ENCODE measurements around the gene POP7. TPM values are rescaled to one million over a fixed set of nuclear protein-coding genes. Genes with fewer than 3 reads are reported as not detected.

POP7 gene
- total and polyA plus RNA-seq, 3 experiments from 2014 or later, result 51.7 to 83.3 (median 79.7) TPM

DNA sequence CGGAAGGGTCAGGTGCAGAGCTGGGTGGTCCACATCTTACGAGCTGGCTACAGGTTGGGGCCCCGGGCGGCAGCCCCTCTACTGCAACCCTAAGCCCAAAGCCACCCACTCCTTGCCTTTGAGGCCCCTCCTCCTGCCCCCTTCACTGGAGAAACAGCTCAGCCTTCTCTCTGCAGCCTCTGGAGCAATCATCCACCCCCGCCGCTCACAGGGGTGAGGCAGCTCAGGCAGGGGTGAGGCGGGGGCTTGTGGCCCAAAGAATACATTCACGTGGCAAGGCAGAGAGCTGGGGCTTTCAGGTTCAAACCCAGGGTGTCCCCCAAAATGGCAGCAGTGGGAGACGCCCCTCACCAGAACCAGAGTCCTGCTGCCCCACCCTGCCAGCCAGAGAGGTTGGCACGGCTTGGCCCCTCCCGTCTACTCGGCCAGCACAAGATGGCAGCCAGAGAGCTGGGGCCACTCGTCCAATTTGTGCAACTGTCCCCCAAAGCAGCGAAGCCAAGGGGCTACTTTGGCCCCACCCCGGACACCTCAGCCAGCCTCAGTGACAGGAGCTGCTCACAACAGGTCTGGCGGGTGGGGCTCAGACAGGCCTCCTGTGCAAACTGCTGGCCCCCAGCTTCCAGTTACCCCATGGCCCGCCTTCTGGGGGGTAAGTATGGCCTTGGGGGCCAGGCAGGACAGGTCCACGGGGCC, 25.2 kb upstream of the POP7 start:
- Mint-ChIP-seq H3K4me1 (peaks cover 29 to 46% (median 33%) of the 10 kb centered on the region in 3 donors), H3K4me3 (peak overlapping the region in 2 of 7 donors; percentile 6 to 70), H3K36me3 (peaks cover 0 to 77% (median 2%) of the 10 kb centered on the region in 3 donors), H3K27ac (peak overlapping the region in 7 of 8 donors; percentile 8 to 66 (median 45)), H3K9me3 (no peaks in the 10 kb centered on the region), H3K27me3 (peaks cover 0 to 2% of the 10 kb centered on the region in 2 donors)
- ChIA-PET CTCF (interaction anchor here (0.9 to 8.8 kb wide), 4 partner anchors 12 to 25 kb away, joined by 3 to 91 read pairs (median 4); partner anchors contain the start of genes GIGYF1 and POP7), POLR2A (interaction anchor here (0.6 to 2.0 kb wide), 4 partner anchors 14 to 95 kb away, joined by 3 to 9 read pairs (median 5); partner anchors contain the start of genes FBXO24, LRCH4 and POP7)
- Histone ChIP-seq H3K36me3 (ENCODE audit: insufficient read depth, low read length) (peaks cover 28% of the 10 kb centered on the region), H3K9me3 (ENCODE audit: low read length) (no peaks in the 10 kb centered on the region), H3K4me1 (ENCODE audit: insufficient read depth, low read length) (peaks cover 24% of the 10 kb centered on the region), H3K27ac (ENCODE audit: low read depth, low read length) (no peak overlapping the region), H3K4me3 (ENCODE audit: low read length) (no peak overlapping the region), H3K27me3 (ENCODE audit: insufficient read depth, low read length, poor library complexity, severe bottlenecking) (no peaks in the 10 kb centered on the region)
- no peak for DNase-seq

DNA sequence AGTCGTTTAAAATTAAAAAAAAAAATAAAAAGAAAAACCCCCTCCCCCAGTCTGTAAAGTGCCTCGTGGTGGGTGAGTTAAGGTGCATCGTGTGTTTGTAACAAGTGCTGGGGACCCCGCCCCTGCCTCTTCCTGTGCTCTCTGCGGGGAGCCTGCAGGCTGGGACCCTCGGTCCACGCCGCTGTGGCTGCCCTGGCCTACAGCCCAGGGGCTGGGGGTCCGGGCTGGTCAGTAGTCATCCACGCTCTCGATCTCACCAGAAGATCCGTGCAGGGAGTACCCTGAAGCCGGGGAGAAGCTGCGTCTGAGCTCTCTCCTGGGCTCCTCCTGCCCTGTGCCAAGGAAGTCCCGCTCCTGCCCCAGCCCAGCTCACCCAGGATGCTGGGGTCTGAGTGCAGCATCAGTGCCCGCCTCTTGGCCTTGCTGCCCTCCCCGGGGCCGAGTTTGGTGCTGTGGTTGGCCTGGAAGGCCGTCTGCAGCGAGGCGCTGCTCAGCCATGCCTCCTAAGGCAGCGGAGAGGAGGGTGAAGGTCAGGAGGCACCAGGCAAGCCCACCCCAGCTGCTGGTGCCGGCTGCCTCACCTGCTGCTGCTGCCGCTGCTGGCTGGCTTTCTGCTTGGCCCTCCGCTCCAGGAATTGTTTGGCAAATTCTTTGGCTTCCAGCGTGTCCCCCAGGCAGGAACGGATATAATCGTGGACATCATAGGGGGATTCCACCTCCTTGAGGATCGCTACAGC, 24.3 kb upstream of the POP7 start:
- Mint-ChIP-seq H3K27me3 (no peaks in the 10 kb centered on the region), H3K4me1 (peaks cover 25 to 42% (median 29%) of the 10 kb centered on the region in 3 donors), H3K27ac (peak overlapping the region in 1 of 8 donors; percentile 26), H3K9me3 (no peaks in the 10 kb centered on the region), H3K4me3 (no peak overlapping the region), H3K36me3 (peaks cover 0 to 80% (median 2%) of the 10 kb centered on the region in 3 donors)
- H3K36me3 ChIP-seq (ENCODE audit: insufficient read depth, low read length), result peaks cover 24% of the 10 kb centered on the region
- ChIA-PET POLR2A (interaction anchor here (0.6 to 1.2 kb wide), 3 partner anchors 7 to 77 kb away, joined by 3 to 4 read pairs (median 4); no protein-coding TSS in a partner anchor), CTCF (interaction anchor here (8.8 kb wide), 1 partner anchor 11 kb away, joined by 91 read pairs; the partner anchor contains the start of gene GIGYF1)
- no peak overlapping the region for H3K4me3 ChIP-seq (ENCODE audit: low read length)
- H3K4me1 ChIP-seq (ENCODE audit: insufficient read depth, low read length), result peaks cover 18% of the 10 kb centered on the region
- DNase-seq, result no peak
- no peaks in the 10 kb centered on the region for H3K27me3 ChIP-seq (ENCODE audit: insufficient read depth, low read length, poor library complexity, severe bottlenecking)
- no peaks in the 10 kb centered on the region for H3K9me3 ChIP-seq (ENCODE audit: low read length)
- H3K27ac ChIP-seq (ENCODE audit: low read depth, low read length), result no peak overlapping the region

DNA sequence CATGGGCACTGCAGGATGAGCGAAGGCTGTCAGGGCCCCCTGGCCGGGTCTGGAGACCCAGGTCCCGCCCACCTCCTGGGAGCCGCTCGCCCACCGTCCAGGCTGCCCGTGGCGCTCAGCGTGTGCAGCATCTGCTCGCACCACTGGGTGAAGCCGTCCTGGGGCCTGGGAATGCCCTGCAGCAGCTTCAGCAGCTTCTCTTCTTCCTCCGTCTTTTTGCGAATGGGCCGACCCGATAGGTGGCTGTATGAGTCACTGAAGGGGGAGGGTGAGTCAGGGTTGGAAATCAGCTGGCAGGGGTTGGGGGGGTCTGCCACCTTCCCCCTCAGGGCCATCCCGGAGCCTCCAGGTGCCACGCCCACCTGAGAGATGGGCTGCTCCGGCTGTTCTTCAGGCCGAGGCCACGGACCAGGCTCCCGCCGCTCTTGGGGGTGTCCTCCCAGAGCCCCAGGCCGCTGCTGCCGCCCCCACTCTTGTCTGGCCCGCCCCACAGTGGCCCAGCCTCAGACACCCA, 23.6 kb upstream of the POP7 start:
- ChIA-PET CTCF (interaction anchor here (1.1 to 8.8 kb wide), 3 partner anchors 10 to 96 kb away, joined by 3 to 91 read pairs (median 6); partner anchors contain the start of genes FBXO24, GIGYF1 and LRCH4), POLR2A (interaction anchor here (0.6 to 1.2 kb wide), 2 partner anchors 8 to 11 kb away, joined by 4 read pairs; no protein-coding TSS in a partner anchor)
- Histone ChIP-seq H3K27me3 (ENCODE audit: insufficient read depth, low read length, poor library complexity, severe bottlenecking) (no peaks in the 10 kb centered on the region), H3K4me3 (ENCODE audit: low read length) (no peak overlapping the region), H3K36me3 (ENCODE audit: insufficient read depth, low read length) (peaks cover 18% of the 10 kb centered on the region), H3K27ac (ENCODE audit: low read depth, low read length) (no peak overlapping the region), H3K9me3 (ENCODE audit: low read length) (no peaks in the 10 kb centered on the region), H3K4me1 (ENCODE audit: insufficient read depth, low read length) (peaks cover 16% of the 10 kb centered on the region)
- no peak overlapping the region for H3K27ac Mint-ChIP-seq
- H3K27me3 Mint-ChIP-seq, result no peaks in the 10 kb centered on the region
- no peaks in the 10 kb centered on the region for H3K9me3 Mint-ChIP-seq
- peaks cover 24 to 37% (median 27%) of the 10 kb centered on the region in 3 donors for H3K4me1 Mint-ChIP-seq
- no peak for DNase-seq
- no peak overlapping the region for H3K4me3 Mint-ChIP-seq
- peaks cover 0 to 80% (median 2%) of the 10 kb centered on the region in 3 donors for H3K36me3 Mint-ChIP-seq

DNA sequence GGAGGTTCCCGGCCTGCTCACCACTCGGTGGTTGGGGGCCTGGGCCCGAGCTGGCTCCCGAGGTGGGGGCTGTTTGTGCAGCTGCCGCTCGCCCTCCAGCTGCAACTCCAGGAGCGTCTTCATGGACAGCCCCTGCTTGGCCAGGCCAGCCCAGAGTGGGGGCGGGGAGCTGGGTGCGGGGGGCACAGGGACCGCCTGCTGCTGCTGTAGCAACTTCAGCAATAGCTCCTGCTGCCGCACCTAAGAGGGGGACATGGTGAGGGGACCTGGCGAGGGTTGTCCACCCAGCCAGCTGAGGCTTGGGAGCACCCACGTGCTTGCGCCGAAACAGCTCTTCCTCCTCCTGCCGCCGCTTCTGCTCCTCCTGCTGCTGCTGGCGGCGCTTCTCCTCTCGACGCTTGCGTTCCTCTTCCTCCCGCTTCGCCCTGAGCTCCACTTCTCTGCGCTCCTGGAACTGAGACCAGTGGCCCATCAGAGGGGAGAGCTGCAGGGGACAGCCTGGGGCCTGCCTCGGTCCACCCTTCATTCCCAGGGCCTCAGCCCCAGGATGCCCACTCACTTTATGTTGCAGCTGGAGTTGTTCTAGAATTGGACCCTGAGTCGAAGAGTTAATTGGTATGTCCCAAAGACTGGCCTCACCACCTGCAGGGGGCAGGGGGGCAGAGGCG, 22.8 kb upstream of the POP7 start:
- no peak overlapping the region for H3K27ac ChIP-seq (ENCODE audit: low read depth, low read length)
- no peak overlapping the region for H3K4me3 Mint-ChIP-seq
- no peak overlapping the region for H3K4me3 ChIP-seq (ENCODE audit: low read length)
- H3K9me3 ChIP-seq (ENCODE audit: low read length), result no peaks in the 10 kb centered on the region
- H3K4me1 ChIP-seq (ENCODE audit: insufficient read depth, low read length), result peaks cover 16% of the 10 kb centered on the region
- no peak overlapping the region for H3K27ac Mint-ChIP-seq
- no peak for DNase-seq
- peaks cover 0 to 78% (median 2%) of the 10 kb centered on the region in 3 donors for H3K36me3 Mint-ChIP-seq
- POLR2A ChIA-PET, result interaction anchor here (0.6 to 1.1 kb wide), 2 partner anchors 22 to 93 kb away, joined by 3 to 8 read pairs; no protein-coding TSS in a partner anchor
- CTCF ChIA-PET, result interaction anchor here (0.9 to 8.8 kb wide), 5 partner anchors 9 to 97 kb away, joined by 3 to 91 read pairs (median 6); partner anchors contain the start of genes FBXO24, GIGYF1, LRCH4 and POP7
- peaks cover 16% of the 10 kb centered on the region for H3K36me3 ChIP-seq (ENCODE audit: insufficient read depth, low read length)
- no peaks in the 10 kb centered on the region for H3K9me3 Mint-ChIP-seq
- peaks cover 22 to 31% (median 24%) of the 10 kb centered on the region in 3 donors for H3K4me1 Mint-ChIP-seq
- H3K27me3 Mint-ChIP-seq, result no peaks in the 10 kb centered on the region
- H3K27me3 ChIP-seq (ENCODE audit: insufficient read depth, low read length, poor library complexity, severe bottlenecking), result no peaks in the 10 kb centered on the region

DNA sequence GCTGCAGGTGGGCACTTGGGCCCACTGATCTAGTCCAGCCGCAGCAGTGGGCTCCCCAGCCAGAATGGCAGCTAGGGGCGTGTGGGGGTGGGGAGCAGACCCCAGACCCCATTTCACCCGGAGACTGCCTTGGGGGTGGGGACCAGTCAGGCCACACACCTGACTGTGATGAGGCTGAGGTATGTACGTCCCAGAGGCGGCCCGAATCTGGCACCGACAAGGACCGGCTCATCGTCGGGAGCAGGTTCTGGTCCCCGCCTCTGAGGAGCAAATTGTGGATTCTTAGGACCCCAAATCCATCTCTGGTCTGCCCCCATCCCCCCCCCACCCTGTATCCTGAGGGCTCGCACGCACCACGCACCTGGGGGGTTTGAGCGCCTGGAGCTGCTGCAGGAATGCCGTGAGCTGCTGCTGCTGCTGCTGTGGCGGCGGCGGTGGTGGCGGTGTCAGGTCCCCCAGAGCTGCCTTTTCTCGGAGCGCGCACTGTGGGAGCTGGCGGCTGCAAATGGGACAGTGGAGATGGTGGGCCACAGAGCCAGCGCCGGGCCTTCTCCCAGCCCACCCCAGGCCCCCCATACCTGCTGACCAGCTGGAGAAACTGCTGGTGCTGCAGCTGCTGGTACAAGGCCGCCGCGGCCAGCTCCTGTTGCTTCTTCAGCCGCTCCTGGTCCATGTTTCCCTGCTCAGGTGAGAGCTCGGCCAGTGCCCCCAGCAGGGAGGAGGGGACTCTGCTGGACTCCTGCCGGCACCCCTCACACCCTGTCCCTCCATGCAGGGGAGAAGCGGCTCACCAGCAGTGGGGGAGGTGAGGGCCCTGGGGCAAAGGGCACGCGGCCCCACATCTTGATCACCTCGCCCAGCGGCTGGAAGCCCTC, 22.0 kb upstream of the POP7 start:
- no peak overlapping the region for H3K27ac Mint-ChIP-seq
- no peak for DNase-seq
- Histone ChIP-seq H3K9me3 (ENCODE audit: low read length) (no peaks in the 10 kb centered on the region), H3K36me3 (ENCODE audit: insufficient read depth, low read length) (peaks cover 16% of the 10 kb centered on the region), H3K4me3 (ENCODE audit: low read length) (no peak overlapping the region), H3K4me1 (ENCODE audit: insufficient read depth, low read length) (peaks cover 16% of the 10 kb centered on the region), H3K27me3 (ENCODE audit: insufficient read depth, low read length, poor library complexity, severe bottlenecking) (no peaks in the 10 kb centered on the region), H3K27ac (ENCODE audit: low read depth, low read length) (no peak overlapping the region)
- no peak overlapping the region for H3K4me3 Mint-ChIP-seq
- POLR2A ChIA-PET, result interaction anchor here (0.6 to 1.1 kb wide), 2 partner anchors 21 to 93 kb away, joined by 3 to 8 read pairs; no protein-coding TSS in a partner anchor
- H3K36me3 Mint-ChIP-seq, result peaks cover 0 to 81% (median 2%) of the 10 kb centered on the region in 3 donors
- no peaks in the 10 kb centered on the region for H3K9me3 Mint-ChIP-seq
- peaks cover 22 to 31% (median 24%) of the 10 kb centered on the region in 3 donors for H3K4me1 Mint-ChIP-seq
- H3K27me3 Mint-ChIP-seq, result no peaks in the 10 kb centered on the region
- CTCF ChIA-PET, result interaction anchor here (0.9 to 8.8 kb wide), 5 partner anchors 8 to 98 kb away, joined by 3 to 91 read pairs (median 6); partner anchors contain the start of genes FBXO24, GIGYF1, LRCH4 and POP7

DNA sequence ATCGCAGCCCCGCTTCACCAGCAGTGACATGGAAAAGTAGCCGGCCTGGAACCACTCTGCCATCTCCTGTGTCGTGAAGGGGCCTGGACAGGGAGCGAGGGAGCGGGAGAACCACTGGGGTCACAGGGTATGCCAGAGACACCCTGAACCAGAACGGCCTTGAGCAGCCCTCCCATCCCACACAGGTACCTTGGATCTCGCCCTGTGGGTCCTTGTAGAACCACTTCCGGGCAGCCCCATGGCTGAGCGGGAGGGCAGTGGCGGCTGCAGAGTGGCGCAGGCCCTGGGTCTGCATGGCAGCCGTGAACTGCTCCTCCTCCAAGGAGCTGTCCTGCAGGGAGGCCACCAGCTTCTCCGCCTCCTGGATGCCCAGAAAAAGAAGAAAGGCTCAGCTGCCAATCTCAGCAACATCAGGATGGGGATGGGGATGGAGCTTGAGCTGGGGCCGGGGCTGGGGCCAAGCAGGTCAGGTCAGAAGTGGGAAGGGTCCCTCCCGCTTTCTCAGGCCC, 21.3 kb upstream of the POP7 start:
- Mint-ChIP-seq H3K4me1 (peaks cover 22 to 31% (median 22%) of the 10 kb centered on the region in 3 donors), H3K27me3 (no peaks in the 10 kb centered on the region), H3K4me3 (no peak overlapping the region), H3K9me3 (no peaks in the 10 kb centered on the region), H3K27ac (no peak overlapping the region), H3K36me3 (peaks cover 0 to 80% (median 2%) of the 10 kb centered on the region in 3 donors)
- H3K27ac ChIP-seq (ENCODE audit: low read depth, low read length), result no peak overlapping the region
- ChIA-PET CTCF (interaction anchor here (0.9 to 1.9 kb wide), 4 partner anchors 21 to 79 kb away, joined by 3 to 10 read pairs (median 5); partner anchors contain the start of gene POP7), POLR2A (no interaction called here)
- H3K9me3 ChIP-seq (ENCODE audit: low read length), result no peaks in the 10 kb centered on the region
- H3K27me3 ChIP-seq (ENCODE audit: insufficient read depth, low read length, poor library complexity, severe bottlenecking), result no peaks in the 10 kb centered on the region
- no peak overlapping the region for H3K4me3 ChIP-seq (ENCODE audit: low read length)
- peaks cover 16% of the 10 kb centered on the region for H3K4me1 ChIP-seq (ENCODE audit: insufficient read depth, low read length)
- peaks cover 11% of the 10 kb centered on the region for H3K36me3 ChIP-seq (ENCODE audit: insufficient read depth, low read length)
- DNase-seq, result no peak

Data from CD8-positive, alpha-beta memory T cell (primary cell).